HepG2 (cell line): ENCODE measurements around the gene EXOC3.

Experiments
- FOXM1 ChIP-seq: sonication (generic); formaldehyde crosslinking; IDR thresholded peaks from 2 replicates; pipeline ENCODE4 v1.5.0; 2020; ENCODE audit warnings: missing genetic modification reagents
- TF ChIP-seq, protein P1 (sequence below): sonication (generic); formaldehyde crosslinking; IDR thresholded peaks from 2 replicates; pipeline ENCODE4 v1.5.0; 2020; ENCODE audit warnings: mild to moderate bottlenecking, missing genetic modification reagents, moderate library complexity

DNA sequence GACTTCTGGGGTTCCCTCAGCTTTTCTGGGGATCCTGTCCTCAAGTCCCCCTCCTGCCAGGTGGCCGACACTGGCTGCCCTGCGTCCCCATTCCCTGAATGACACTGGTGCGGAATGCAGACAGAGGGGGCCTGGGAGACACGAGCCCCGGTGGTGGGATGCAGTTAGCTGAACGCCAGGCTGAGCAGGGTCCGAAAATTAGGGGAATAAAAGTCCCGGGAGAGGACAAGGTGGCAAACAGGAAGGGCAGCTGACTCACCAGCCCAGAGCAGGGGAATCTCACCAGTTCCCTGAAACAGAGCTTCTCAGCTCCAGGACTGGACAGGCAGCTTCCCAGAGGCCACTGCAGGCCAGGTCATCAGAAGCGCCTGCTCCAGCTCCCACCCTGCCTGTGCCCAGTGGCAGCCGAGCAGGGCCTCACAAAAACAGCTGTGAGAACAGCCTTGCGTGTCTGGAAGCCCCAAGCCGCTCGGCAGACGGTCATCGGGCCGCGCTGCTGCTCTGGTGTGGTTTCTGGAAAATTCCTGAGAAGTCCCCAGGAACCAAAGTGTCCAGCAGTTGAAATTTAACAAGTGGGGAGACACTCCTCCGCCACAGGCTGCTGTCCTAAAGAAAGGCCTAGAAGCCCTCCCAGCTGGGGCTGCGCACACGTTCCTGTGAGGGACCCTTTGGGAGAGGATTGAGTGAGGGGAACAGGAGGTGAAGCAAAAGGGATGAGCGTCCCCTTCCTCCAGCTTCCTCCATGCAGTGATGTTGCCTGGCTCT is 47.6 kb upstream of the EXOC3 start:
- TF ChIP-seq, protein P1, sequence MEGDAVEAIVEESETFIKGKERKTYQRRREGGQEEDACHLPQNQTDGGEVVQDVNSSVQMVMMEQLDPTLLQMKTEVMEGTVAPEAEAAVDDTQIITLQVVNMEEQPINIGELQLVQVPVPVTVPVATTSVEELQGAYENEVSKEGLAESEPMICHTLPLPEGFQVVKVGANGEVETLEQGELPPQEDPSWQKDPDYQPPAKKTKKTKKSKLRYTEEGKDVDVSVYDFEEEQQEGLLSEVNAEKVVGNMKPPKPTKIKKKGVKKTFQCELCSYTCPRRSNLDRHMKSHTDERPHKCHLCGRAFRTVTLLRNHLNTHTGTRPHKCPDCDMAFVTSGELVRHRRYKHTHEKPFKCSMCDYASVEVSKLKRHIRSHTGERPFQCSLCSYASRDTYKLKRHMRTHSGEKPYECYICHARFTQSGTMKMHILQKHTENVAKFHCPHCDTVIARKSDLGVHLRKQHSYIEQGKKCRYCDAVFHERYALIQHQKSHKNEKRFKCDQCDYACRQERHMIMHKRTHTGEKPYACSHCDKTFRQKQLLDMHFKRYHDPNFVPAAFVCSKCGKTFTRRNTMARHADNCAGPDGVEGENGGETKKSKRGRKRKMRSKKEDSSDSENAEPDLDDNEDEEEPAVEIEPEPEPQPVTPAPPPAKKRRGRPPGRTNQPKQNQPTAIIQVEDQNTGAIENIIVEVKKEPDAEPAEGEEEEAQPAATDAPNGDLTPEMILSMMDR (CRISPR knock-in tag) = no peak
- TF ChIP-seq FOXM1 = no peak
